Measurements from ENCODE around the gene CRTAC1.

GRCh38 chr10:98013776-98014175 lies 16.6 kb downstream of the CRTAC1 start:
- TF ChIP-seq CTCF (conservative IDR thresholded peaks at IDR 0.05; ENCODE audit: low read depth in 2 of 2): no peak
- no peak for TF ChIP-seq EZH2 (IDR thresholded peaks at IDR 0.05; ENCODE audit: low read depth, unreplicated experiment)
- no peak for TF ChIP-seq REST (IDR thresholded peaks at IDR 0.05; ENCODE audit: unreplicated experiment)
- TF ChIP-seq POLR2AphosphoS5 (IDR thresholded peaks at IDR 0.05; ENCODE audit: low read depth): no peak
- no peak for TF ChIP-seq ZNF331 (CRISPR knock-in tag; IDR thresholded peaks at IDR 0.05; ENCODE audit: low read depth)
- no peak for TF ChIP-seq CREB1 (CRISPR knock-in tag; IDR thresholded peaks at IDR 0.05; ENCODE audit: low read depth)

Data from GM23338 (cell line).